ENCODE data around the gene NLGN4Y. TPM values are rescaled to one million over a fixed set of nuclear protein-coding genes. Genes with fewer than 3 reads are reported as not detected.

NLGN4Y gene
- total RNA-seq, 1 experiment from 2014 or later, result not detected

DNA sequence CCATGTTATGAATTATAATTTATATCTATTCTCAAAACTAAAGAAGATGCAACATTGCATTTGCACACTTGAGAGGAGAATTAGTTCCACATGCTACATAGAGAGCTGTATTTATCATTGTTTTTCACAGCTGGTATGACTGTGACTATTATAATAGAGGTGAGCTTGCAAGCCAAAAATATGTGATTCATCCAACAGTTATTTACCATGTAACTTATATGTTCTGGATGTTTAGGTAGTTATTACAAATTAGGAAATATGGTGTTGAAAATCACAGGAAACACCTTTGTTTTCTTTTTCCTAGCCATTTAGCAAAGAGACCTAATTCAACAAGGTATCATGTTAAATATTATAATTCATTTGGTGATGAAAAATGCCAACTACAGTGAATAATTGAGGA lies 183.8 kb downstream of the NLGN4Y start:
- no peak overlapping the region for H3K4me3 ChIP-seq (ENCODE audit: low read depth in 2 of 2, low read length in 2 of 2)
- no peaks in the 10 kb centered on the region for H3K27me3 ChIP-seq (ENCODE audit: control insufficient read depth, insufficient read depth, low read length)
- ATAC-seq (no peak), DNase-seq (ENCODE audit: low read depth, low spot score) (no peak)
- TF ChIP-seq, protein P1, sequence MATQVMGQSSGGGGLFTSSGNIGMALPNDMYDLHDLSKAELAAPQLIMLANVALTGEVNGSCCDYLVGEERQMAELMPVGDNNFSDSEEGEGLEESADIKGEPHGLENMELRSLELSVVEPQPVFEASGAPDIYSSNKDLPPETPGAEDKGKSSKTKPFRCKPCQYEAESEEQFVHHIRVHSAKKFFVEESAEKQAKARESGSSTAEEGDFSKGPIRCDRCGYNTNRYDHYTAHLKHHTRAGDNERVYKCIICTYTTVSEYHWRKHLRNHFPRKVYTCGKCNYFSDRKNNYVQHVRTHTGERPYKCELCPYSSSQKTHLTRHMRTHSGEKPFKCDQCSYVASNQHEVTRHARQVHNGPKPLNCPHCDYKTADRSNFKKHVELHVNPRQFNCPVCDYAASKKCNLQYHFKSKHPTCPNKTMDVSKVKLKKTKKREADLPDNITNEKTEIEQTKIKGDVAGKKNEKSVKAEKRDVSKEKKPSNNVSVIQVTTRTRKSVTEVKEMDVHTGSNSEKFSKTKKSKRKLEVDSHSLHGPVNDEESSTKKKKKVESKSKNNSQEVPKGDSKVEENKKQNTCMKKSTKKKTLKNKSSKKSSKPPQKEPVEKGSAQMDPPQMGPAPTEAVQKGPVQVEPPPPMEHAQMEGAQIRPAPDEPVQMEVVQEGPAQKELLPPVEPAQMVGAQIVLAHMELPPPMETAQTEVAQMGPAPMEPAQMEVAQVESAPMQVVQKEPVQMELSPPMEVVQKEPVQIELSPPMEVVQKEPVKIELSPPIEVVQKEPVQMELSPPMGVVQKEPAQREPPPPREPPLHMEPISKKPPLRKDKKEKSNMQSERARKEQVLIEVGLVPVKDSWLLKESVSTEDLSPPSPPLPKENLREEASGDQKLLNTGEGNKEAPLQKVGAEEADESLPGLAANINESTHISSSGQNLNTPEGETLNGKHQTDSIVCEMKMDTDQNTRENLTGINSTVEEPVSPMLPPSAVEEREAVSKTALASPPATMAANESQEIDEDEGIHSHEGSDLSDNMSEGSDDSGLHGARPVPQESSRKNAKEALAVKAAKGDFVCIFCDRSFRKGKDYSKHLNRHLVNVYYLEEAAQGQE (IDR thresholded peaks at IDR 0.05; ENCODE audit: insufficient read depth in 1 of 2, low read depth in 2 of 2, low read length in 1 of 2), result no peak
- TF ChIP-seq, protein P2, sequence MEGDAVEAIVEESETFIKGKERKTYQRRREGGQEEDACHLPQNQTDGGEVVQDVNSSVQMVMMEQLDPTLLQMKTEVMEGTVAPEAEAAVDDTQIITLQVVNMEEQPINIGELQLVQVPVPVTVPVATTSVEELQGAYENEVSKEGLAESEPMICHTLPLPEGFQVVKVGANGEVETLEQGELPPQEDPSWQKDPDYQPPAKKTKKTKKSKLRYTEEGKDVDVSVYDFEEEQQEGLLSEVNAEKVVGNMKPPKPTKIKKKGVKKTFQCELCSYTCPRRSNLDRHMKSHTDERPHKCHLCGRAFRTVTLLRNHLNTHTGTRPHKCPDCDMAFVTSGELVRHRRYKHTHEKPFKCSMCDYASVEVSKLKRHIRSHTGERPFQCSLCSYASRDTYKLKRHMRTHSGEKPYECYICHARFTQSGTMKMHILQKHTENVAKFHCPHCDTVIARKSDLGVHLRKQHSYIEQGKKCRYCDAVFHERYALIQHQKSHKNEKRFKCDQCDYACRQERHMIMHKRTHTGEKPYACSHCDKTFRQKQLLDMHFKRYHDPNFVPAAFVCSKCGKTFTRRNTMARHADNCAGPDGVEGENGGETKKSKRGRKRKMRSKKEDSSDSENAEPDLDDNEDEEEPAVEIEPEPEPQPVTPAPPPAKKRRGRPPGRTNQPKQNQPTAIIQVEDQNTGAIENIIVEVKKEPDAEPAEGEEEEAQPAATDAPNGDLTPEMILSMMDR (IDR thresholded peaks at IDR 0.05), result no peak
- TF ChIP-seq TCF7L2 (IDR thresholded peaks at IDR 0.05; ENCODE audit: low read depth, low read length), result no peak
- TF ChIP-seq POLR2AphosphoS5 (IDR thresholded peaks at IDR 0.05; ENCODE audit: low read depth, low read length), result no peak
- TF ChIP-seq SIN3A (IDR thresholded peaks at IDR 0.05; ENCODE audit: borderline replicate concordance, insufficient read depth, low read depth, low read length), result no peak
- no TSS peak for BruUV-seq (replicated peaks)
- ChIA-PET POLR2A (no interaction called here), CTCF (no interaction called here)
- intact Hi-C loops (cut with micrococcal nuclease; ENCODE audit: unreplicated experiment), result no loop called here
- in situ Hi-C loops (cut with HindIII; ENCODE audit: low pct_unique_long_range_greater_than_20kb, low sequenced_read_pairs), result no loop called here
- no peaks in the 10 kb centered on the region for H3K4me1 ChIP-seq (ENCODE audit: control insufficient read depth, insufficient read depth, low read length)
- no peaks in the 10 kb centered on the region for H3K36me3 ChIP-seq (ENCODE audit: control insufficient read depth, insufficient read depth, low read length)
- no peak overlapping the region for H3K27ac ChIP-seq (ENCODE audit: low read length)
- no peaks in the 10 kb centered on the region for H3K9me3 ChIP-seq (ENCODE audit: control insufficient read depth, insufficient read depth, low read depth, low read length)

DNA sequence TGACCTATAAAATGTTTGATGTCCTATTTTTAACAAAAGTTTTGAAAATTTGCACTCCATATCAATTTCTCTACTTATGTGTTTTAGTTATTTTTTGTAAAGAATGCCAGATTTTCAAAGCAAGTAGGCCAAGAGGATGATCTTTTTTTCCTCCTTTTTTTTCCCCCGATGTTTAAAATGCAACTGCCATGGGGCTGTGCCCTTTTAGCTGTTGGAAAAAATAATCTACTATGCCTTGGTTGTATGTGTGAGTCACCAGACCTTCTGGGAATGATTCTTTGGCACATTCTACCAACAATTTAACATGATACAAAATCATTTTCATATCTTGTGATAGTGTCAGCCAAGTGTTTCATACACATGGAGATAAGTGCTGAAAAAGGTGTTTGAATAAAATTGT lies 217.3 kb downstream of the NLGN4Y start:
- in situ Hi-C loops (cut with HindIII; ENCODE audit: low pct_unique_long_range_greater_than_20kb, low sequenced_read_pairs), result no loop called here
- no peak for ATAC-seq
- no TSS peak for BruUV-seq (replicated peaks)
- Histone ChIP-seq H3K36me3 (ENCODE audit: control insufficient read depth, insufficient read depth, low read length) (no peaks in the 10 kb centered on the region), H3K4me1 (ENCODE audit: control insufficient read depth, insufficient read depth, low read length) (no peaks in the 10 kb centered on the region), H3K9me3 (ENCODE audit: control insufficient read depth, insufficient read depth, low read depth, low read length) (no peaks in the 10 kb centered on the region), H3K27ac (ENCODE audit: low read length) (no peak overlapping the region), H3K4me3 (ENCODE audit: low read depth in 2 of 2, low read length in 2 of 2) (no peak overlapping the region), H3K27me3 (ENCODE audit: control insufficient read depth, insufficient read depth, low read length) (no peaks in the 10 kb centered on the region)
- TF ChIP-seq, protein P1 (IDR thresholded peaks at IDR 0.05; ENCODE audit: insufficient read depth in 1 of 2, low read depth in 2 of 2, low read length in 1 of 2), result no peak
- TF ChIP-seq, protein P2 (IDR thresholded peaks at IDR 0.05), result no peak
- TF ChIP-seq TCF7L2 (IDR thresholded peaks at IDR 0.05; ENCODE audit: low read depth, low read length), result no peak
- CTCF ChIA-PET, result no interaction called here
- intact Hi-C loops (cut with micrococcal nuclease; ENCODE audit: unreplicated experiment), result no loop called here
- POLR2A ChIA-PET, result no interaction called here
- DNase-seq (ENCODE audit: low read depth, low spot score), result no peak
